Subcutaneous adipose tissue (tissue), 4 donors: Measurements from ENCODE around the gene CORO7. TPM values are rescaled to one million over a fixed set of nuclear protein-coding genes. Genes with fewer than 3 reads are reported as not detected.

Experiments used
- CTCF ChIP-seq: fragments of 450-650 bp; IDR thresholded peaks from one replicate; pipeline ENCODE4 v1.5.1; 2016; ENCODE audit warnings: low read depth, mild to moderate bottlenecking, control low read depth, antibody characterized with exemption, moderate library complexity
- total RNA-seq, 4 donors: library from RNA; depleted of rRNA; stranded (reverse); fragments of >200 nt; gene quantifications; one replicate each; pipeline ENCODE4 v1.1.0, GENCODE V29; 2016

The CORO7 gene
- total RNA-seq, 4 donors from 2014 or later: 15.5 to 40.9 (median 24.7) TPM

GRCh38 chr16:4319454-4320421, 96.7 kb downstream of the CORO7 start:
- TF ChIP-seq CTCF: no peak

DNA sequence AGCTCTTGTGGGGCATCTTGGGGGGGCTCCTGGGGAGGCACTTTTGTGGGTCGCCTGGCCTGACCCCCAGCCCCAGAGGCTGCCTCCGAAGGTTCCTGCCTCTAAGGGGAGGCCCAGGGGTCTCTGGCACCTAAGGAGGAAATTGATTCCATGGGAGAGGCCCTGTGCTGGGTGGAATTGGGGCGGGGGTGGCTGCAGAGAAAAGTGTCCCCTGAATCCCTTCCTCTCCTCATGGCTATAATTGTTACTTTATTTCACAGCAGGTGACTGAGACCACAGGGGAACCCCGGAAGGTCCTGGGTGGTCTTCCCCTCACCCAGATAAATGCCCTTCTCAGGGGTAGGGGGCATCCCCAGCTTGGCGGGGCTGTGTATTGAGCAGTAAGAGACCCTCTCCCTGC, 97.4 kb downstream of the CORO7 start:
- no peak for TF ChIP-seq CTCF

DNA sequence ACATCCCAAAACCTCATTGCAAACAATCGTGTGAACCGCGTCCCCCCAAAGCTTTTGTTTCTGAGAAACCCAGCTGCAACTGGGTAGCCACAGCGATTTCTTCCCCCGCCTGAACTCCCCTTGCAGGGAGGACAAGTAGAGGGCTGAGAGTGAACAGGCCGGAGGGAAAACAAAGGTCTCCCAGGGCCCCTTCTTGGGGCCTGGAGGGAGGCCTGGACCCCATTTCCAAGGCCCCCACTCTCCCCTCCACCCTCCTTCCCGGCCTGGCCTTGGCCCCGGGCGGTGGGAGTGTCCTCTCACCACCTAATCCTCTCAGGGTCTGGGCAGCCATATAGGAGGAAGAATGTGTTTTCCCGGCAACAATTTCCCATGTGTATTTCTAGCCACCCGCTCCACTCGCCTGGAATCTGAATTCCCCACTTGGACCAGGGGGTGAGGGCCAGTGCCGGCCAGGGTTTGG, 97.9 kb downstream of the CORO7 start:
- no peak for TF ChIP-seq CTCF

GRCh38 chr16:4317532-4318450, 98.6 kb downstream of the CORO7 start:
- TF ChIP-seq CTCF: no peak

- TF ChIP-seq CTCF: no peak
These were observed 99.4 kb downstream of the CORO7 start for GRCh38 chr16:4316864-4317531.

DNA sequence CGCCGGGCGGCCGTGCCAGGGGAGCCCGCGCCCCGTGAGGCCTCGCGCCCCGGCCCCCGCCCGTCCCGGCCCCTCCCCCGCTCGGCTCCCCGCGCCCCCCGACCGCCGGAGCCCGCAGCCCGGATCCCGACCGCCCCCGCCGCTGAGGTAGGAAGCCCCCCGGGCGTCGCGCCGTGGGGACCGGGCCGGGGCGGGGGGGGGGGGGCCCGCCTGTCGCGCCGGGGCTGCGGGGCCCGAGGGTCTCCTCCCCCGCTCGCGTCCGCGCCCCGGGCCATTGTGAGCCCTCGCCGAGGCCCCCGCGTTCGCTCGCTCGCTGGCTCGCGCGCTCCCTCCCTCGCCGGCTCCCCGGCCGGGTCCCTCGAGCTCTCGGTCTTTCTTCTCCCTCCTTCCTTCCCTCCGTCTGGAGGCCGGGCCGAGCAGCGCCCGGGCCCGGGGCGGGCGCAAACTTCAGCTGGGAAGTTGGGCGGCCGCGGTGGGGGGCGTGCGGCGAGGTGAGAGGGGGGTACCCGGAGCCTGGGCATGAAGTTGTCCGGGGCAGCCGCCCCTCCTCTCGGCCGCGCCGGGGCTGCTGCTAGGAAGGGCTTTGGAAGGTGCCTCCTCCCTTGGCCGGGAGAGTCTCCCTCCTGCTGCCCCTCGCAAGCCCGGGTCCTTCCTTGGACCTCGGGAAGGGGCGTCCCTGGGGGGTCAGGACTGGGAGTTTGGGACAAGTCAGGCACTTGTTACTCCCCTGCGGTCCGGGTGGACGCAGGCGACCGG, 100.1 kb downstream of the CORO7 start:
- no peak for TF ChIP-seq CTCF
